GM04504 (cell line): ENCODE results near the gene COL1A2.

Experiments used
- DNase-seq: peaks from one replicate; pipeline ENCODE4 v3.0.0-alpha.2; 2012; ENCODE audit warnings: low read depth

Gene COL1A2

GRCh38 chr7:94434042-94434441, 39.3 kb downstream of the COL1A2 start:
- DNase-seq, result peak; percentile 15

DNA sequence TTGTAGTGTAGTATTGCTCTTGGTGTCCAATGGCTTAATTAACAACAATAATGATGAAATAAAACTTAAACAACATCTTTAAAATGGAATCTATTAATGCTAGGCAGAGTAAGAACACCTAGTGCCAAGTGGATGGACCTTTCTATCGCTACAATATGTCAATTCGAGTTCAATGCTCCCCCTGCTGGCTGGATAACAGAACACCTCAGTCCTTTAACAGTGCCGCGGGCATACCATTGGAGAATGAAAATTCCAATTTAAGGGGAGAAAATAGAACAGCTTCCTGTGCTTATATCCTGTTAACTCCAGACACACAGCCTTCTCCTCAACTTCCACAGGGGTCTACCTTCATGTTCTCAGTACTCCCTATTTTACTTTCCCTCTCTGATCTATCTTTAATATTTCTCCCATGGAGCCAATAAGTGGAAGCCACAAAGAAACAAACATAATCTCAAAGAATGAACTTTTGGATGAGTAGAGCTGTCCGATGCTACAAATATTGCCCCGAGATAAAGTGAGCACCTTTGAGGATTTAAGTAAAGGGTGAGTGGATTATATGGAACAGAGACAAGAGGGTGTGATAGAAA, 41.4 kb downstream of the COL1A2 start:
- DNase-seq, result peak; percentile 53

GRCh38 chr7:94436700-94437099, 42.0 kb downstream of the COL1A2 start:
- no peak for DNase-seq

DNA sequence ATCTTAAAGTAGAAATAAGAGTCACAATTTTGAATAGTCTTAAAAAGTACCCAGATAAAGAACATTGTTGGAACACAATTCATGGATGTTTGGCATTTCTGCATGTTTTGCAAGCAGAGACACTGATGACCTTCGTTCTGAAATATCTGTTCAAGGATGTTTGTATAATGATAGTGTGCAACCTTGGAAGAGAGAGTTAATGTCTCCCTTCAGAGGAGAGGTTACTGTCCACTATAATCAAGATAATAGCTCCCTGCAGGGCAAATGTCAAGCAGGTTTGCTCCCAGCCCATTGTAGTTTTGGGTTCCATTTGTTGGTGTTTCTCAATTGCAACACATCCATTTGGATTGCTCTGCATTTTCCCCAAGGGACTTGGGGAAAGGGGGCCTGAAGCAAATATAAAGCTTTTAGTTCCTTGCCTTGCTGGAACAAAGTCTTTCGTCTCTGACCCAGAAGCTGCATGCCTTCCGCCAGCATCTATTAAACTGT, 45.2 kb downstream of the COL1A2 start:
- DNase-seq, result no peak

DNA sequence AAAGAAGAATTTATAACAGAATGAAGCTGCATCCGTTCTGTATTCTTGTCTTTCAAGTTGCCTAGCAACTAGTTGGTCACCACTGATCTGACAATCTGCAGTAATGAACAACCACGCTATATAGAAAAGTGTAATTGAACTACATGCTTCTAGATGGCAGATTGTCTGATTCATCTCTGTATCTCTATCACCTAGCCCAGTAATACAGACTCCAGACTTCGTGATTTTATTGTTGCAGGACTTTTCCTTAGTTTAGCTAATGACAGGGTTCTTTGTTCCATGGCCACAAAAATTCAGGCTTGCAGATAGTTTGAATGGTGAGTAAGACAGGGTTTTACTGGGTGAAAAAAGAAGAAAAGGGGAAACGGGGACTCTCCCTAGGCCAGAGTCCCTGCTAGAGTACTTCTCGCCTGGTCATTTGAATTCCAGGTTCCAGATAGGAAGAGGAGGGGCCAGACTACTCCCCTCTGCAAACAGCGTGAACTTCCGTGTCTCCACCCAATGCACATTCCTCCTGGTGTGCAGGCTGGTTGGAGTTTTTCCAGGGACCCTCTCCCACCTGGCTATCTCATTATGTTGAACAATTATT, 45.9 kb downstream of the COL1A2 start:
- DNase-seq, result peak; percentile 3

DNA sequence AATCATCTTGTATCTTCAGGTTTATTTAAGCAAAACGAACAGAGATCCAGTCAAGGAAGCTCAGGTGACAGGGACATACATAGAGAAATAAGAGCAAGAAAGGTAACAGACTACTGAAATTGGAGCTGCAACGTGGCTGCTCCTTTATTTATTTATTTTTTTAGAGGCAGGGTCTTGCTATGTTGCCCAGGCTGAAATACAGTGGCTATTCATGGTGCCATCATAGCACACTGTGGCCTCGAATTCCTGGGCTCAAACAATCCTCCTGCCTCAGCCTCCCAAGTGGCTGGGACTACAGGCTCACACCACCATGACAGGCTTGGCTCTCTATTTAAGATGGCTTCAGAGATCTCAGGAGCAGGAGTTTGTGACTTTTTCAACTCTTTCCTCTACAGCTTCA, 46.4 kb downstream of the COL1A2 start:
- DNase-seq, result no peak

GRCh38 chr7:94442639-94443038, 47.9 kb downstream of the COL1A2 start:
- no peak for DNase-seq

GRCh38 chr7:94444813-94445212, 50.1 kb downstream of the COL1A2 start:
- DNase-seq, result no peak

GRCh38 chr7:94445696-94446194, 51.0 kb downstream of the COL1A2 start:
- no peak for DNase-seq

- DNase-seq, result no peak
These were observed 51.6 kb downstream of the COL1A2 start for GRCh38 chr7:94446308-94446707.

- peak; percentile 14 for DNase-seq
These were observed 54.5 kb downstream of the COL1A2 start for GRCh38 chr7:94449151-94449725.

- DNase-seq, result no peak
These were observed 55.5 kb downstream of the COL1A2 start for GRCh38 chr7:94450044-94450697.

- no peak for DNase-seq
These were observed 56.5 kb downstream of the COL1A2 start for GRCh38 chr7:94451187-94451586.

- no peak for DNase-seq
These were observed 57.5 kb downstream of the COL1A2 start for GRCh38 chr7:94452239-94452638.

- DNase-seq, result no peak
These were observed 59.2 kb downstream of the COL1A2 start for GRCh38 chr7:94453898-94454297.

GRCh38 chr7:94458041-94458440, 63.3 kb downstream of the COL1A2 start:
- DNase-seq, result no peak

DNA sequence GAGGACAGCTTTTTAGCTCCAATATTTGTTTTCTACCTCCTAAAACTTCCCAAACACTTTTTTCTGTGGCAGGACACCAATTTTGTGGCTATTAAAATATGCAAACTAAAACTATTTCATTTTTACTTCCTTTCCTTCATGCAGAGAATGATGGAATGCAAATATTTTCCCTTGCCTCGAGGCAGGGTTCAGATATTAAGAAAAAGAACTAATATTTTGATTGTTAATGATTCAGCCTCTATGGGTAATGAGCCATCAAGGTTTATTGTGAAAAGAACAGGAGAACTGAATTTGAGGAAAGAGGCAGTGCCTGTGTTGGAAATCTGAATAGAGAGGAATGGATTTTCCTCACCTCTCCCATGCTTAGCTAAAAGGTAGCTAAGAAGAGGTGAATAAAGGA, 71.8 kb downstream of the COL1A2 start:
- DNase-seq, result no peak

GRCh38 chr7:94471604-94472003, 76.9 kb downstream of the COL1A2 start:
- DNase-seq, result no peak

- no peak for DNase-seq
These were observed 77.9 kb downstream of the COL1A2 start for GRCh38 chr7:94472608-94473007.

DNA sequence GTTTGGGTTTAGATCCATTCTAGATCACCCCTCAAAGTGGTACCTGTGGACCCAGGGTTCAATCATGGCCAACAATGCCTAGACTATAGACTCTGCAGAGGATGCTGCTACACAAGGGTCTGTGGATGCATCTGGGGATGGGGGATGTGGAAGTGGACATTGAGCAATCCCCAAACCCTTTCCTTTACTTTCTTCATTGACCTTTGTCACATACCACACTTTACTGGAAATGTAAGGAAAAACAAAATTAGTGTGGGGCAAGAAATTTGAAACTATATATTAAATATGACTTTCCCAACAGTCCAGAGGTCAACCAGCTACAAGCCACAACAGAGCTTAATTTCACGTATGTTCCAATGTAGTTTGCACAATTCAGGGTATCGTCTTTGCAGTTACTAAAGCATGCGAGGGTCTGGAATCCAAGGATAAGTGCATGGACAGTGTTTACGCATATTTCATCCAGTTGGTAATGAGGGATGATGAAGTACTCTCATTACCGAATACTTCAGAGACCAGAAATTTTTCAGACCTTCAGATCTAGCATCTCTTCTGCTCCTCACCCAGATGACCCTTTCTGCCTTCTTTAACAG, 81.7 kb downstream of the COL1A2 start:
- DNase-seq, result no peak

GRCh38 chr7:94477878-94478277, 83.2 kb downstream of the COL1A2 start:
- DNase-seq, result no peak

GRCh38 chr7:94478648-94479214, 84.0 kb downstream of the COL1A2 start:
- DNase-seq, result no peak
